ENCODE results near the gene PLCB2.

GRCh38 chr15:40331026-40331425 lies 23.3 kb upstream of the PLCB2 start:
- TF ChIP-seq EZH2 (IDR thresholded peaks at IDR 0.05; ENCODE audit: borderline replicate concordance, low read depth, low read length, severe bottlenecking) (no peak), CTCF (IDR thresholded peaks at IDR 0.05; ENCODE audit: borderline replicate concordance, extremely low read depth, low read length, poor library complexity, severe bottlenecking) (no peak)
